ENCODE measurements around the gene KLHL30. TPM values are rescaled to one million over a fixed set of nuclear protein-coding genes. Genes with fewer than 3 reads are reported as not detected.

KLHL30 gene, protein sequence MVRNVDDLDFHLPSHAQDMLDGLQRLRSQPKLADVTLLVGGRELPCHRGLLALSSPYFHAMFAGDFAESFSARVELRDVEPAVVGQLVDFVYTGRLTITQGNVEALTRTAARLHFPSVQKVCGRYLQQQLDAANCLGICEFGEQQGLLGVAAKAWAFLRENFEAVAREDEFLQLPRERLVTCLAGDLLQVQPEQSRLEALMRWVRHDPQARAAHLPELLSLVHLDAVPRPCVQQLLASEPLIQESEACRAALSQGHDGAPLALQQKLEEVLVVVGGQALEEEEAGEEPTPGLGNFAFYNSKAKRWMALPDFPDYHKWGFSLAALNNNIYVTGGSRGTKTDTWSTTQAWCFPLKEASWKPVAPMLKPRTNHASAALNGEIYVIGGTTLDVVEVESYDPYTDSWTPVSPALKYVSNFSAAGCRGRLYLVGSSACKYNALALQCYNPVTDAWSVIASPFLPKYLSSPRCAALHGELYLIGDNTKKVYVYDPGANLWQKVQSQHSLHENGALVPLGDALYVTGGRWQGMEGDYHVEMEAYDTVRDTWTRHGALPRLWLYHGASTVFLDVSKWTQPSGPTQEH
- total RNA-seq: not detected

DNA sequence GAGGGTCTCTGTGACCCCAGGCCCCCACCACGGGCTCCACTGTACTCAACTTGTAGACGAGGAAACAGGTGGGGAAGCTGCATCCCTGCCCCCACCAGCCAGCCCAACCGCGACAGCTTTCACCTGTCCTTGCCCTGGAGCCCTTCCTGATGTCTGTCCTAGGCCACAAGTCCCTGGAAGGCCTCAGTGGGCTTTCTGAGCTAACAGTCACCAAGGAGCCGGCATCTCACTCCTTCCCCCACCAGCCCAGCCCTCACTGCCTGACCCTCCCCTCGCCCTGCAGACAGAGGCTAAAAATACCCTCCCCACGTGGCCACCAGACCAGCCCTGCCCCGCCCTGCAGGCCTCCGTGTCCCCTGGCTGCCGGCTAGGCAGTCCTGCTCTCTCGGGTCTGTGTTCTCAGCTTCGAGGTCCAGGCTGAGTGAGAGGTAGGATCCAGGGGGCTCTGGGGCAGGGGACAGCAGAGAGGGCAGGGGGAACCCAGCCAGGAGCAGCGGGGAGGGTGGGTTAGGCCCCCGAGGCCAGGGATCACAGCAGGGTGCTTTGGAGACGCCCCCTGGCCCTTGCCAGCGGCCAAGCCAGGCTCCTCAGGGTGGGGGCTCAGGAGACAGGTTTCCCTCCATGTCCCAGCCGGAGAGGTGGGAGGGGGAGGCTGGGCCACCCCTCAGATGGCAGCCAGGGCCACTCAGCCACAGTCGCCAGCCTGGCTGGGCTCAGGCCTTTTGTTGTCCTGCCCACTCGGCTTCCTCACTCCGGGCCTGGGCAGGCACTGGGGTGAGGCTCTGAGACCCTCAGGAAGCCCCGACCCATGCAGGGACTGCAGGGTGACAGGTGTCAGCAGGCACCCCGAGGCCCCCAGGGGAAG lies at the start of gene KLHL30:
Gene KLHL30, plus strand, starts transcription at position 338 of the 865 bp plus-strand sequence. CDS start 2,087 bp downstream, outside the sequence.
- no peak within 1 kb of the TSS for H3K4me3 ChIP-seq (ENCODE audit: low read length)
- H3K9me3 ChIP-seq (ENCODE audit: low read depth, low read length): no peaks in the 10 kb centered on the region
- peaks cover 32% of the 10 kb centered on the region for H3K4me1 ChIP-seq (ENCODE audit: insufficient read depth, low read length)

DNA sequence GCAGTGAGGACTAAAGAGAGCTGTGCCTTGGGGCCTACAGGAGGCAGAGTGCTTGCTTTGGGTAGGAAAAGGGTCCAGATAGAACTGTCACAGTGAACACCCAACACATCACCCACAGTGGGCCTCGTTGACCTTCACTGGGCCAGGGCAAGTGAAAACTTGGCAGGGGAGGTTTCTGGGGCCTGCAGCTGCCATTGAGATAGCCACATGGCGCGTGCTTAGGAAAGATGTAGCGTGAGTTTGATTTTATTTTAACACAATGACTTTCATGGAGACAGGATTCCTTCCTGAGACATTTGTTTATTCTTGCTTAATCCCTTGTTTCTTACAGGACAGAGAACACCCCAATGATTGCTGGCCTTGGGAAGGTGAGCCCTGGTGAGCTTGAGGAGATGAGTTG lies 47.6 kb upstream of the KLHL30 start:
- H3K4me1 ChIP-seq (ENCODE audit: insufficient read depth, low read length): peaks cover 16% of the 10 kb centered on the region
- no peaks in the 10 kb centered on the region for H3K9me3 ChIP-seq (ENCODE audit: low read depth, low read length)
- no peak overlapping the region for H3K4me3 ChIP-seq (ENCODE audit: low read length)
- H3K27me3 ChIP-seq (ENCODE audit: insufficient read depth, low read length): no peaks in the 10 kb centered on the region

More for the DNA sequence above, at the start of gene KLHL30:
- H3K27me3 ChIP-seq (ENCODE audit: insufficient read depth, low read length): no peaks in the 10 kb centered on the region

DNA sequence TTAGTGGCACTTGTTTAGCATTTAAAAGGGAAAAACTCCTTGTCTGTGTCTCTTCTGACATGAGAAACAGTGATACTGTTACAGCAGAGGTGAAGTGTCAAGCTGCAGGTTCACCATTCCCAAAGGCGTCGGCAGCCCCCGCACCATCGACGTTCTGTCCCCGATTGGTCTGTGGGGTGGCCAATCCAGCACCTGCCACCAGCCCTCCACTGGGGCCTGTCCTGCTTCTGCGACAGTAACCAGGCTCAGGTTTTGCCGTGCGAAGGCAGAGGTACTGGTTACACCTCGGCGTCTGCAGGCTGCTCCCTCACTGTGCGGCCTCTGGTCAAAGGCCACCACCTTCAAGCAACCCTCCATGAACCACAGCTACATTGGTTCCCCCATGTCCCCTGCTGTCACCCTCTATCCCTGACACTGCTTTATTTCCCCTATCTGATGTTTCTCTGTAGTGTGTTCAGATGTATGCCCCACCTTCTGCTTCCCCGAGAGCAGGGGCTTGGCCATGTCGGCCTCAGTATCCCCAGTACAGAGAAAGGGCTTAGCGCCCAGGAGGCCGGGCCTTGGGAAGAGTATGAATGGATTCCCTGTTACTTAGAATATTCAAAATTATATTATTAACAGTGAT lies 46.9 kb upstream of the KLHL30 start:
- Histone ChIP-seq H3K4me3 (ENCODE audit: low read length) (no peak overlapping the region), H3K4me1 (ENCODE audit: insufficient read depth, low read length) (peaks cover 16% of the 10 kb centered on the region), H3K27me3 (ENCODE audit: insufficient read depth, low read length) (no peaks in the 10 kb centered on the region), H3K9me3 (ENCODE audit: low read depth, low read length) (no peaks in the 10 kb centered on the region)

DNA sequence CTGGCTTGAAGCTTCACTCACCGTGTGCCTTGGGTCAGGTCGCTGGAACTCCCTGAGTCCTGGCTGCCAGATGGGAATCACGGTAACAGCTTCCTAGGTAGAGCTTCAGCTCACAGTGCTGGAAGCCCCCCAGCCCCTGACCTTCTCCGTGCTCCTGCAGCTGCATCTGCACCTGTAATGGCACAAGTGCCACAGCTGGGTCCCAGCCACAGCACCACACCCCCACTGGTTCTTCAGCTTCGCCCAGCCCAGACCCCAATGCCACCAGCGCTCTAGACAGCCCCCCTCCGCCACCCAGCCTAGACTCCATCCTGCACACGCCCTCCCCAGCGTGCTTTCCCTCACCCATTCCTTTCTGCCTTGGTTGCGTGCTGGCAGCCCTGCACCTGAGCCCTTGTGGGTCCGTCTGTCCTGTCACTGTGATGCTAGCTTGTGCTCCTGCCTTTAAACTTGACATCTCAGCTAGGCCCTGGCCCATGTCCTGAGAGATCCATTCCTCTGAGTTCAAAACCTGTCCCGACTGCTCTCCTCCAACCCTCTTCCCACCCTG lies 45.9 kb upstream of the KLHL30 start:
- H3K9me3 ChIP-seq (ENCODE audit: low read depth, low read length): no peaks in the 10 kb centered on the region
- peaks cover 6% of the 10 kb centered on the region for H3K4me1 ChIP-seq (ENCODE audit: insufficient read depth, low read length)
- no peak overlapping the region for H3K4me3 ChIP-seq (ENCODE audit: low read length)
- H3K27me3 ChIP-seq (ENCODE audit: insufficient read depth, low read length): no peaks in the 10 kb centered on the region

DNA sequence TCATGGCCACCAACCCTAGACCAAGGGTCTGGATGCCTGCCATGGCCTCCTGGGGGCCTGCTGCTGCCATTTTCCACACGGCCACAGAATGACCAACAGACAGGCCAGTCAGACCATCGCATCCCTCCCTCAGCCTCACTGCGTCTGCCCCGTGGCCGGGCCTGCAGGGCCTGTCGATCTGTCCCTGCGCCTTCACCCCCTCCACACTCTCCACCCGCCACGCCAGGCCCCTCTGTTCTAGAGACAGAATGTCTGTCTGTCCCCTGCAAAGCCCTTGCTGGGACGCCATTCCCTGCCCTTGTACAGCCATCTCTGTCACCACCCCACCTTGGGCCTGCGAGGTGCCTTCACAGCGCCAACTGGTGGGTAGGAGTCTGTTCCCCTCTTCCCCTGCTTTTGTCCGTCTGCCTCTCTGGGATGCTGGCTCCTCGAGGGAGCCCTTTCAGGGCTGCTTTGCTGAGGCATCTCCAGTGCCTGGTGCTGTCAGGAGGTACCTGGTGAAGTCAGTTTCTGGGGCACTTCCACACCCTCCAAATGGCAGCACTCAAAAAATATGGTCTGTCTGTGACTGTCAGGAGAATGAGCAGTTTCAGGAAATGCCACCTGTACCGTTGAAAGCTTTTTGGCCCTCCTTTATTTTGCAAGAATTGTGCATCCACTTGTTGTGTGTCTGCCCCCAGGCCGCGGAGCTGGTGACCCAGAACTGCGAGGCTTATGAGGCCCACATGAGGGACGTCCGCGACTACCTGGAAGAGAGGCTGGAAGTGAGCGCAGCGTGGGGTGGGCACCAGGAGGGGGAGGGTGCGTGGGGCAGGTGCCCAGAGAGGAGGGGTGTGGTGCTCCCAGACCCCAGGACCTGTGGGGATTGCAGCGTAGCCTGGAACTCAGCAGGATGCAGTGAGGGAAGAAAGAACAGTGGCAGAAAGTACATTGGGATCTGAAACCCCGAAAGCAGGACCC lies 45.0 kb upstream of the KLHL30 start:
- Histone ChIP-seq H3K27me3 (ENCODE audit: insufficient read depth, low read length) (no peaks in the 10 kb centered on the region), H3K4me1 (ENCODE audit: insufficient read depth, low read length) (no peaks in the 10 kb centered on the region), H3K4me3 (ENCODE audit: low read length) (no peak overlapping the region), H3K9me3 (ENCODE audit: low read depth, low read length) (no peaks in the 10 kb centered on the region)

DNA sequence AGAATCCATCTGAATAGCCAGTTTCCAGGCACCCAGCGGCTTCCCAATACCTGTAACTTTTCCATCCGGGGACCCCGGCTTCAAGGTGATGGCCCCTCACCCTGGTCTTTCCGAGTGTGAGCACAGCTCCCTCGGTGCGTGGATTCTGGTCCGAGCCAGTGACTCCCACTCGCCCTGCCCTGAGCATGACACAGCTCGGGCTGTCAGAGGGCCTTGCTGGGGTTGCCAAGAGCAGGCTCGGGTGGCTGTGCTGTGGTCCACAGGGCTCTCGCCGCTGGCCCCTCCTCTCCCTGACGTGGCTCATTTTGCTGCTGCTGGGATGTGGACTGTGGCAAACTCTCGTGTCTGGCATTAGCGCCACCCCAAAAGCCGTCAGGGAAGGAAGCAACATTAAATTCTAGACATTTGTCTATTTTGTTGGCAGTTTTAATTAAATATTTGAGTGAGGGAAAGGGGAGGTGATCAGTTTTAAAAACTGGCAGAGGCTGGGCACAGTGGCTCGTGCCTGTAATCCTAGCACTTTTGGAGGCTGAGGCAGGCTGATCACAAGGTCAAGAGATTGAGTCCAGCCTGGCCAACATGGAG lies 43.9 kb upstream of the KLHL30 start:
- H3K4me1 ChIP-seq (ENCODE audit: insufficient read depth, low read length): peaks cover 10% of the 10 kb centered on the region
- H3K27me3 ChIP-seq (ENCODE audit: insufficient read depth, low read length): no peaks in the 10 kb centered on the region
- H3K9me3 ChIP-seq (ENCODE audit: low read depth, low read length): no peaks in the 10 kb centered on the region
- no peak overlapping the region for H3K4me3 ChIP-seq (ENCODE audit: low read length)

DNA sequence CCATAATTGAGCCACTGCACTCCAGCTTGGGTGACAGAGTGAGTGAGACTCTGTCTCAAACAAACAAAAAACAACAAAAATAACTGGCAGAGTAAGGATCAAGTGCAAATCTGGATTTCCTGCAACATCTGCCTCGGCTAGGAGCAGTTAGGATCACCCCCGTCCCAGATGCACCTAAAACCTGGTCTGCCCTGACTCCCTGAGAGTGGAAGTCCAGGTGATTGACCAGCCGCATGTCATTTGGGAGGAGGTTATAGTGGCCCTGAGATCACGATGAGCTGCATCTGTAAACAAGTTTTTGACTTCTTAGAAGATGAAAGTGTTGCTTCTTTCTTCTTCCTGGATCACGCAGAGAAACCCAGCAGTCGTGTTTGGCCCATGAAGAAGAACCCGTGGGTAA lies 43.3 kb upstream of the KLHL30 start:
- H3K9me3 ChIP-seq (ENCODE audit: low read depth, low read length): no peaks in the 10 kb centered on the region
- peaks cover 13% of the 10 kb centered on the region for H3K4me1 ChIP-seq (ENCODE audit: insufficient read depth, low read length)
- no peaks in the 10 kb centered on the region for H3K27me3 ChIP-seq (ENCODE audit: insufficient read depth, low read length)
- no peak overlapping the region for H3K4me3 ChIP-seq (ENCODE audit: low read length)

DNA sequence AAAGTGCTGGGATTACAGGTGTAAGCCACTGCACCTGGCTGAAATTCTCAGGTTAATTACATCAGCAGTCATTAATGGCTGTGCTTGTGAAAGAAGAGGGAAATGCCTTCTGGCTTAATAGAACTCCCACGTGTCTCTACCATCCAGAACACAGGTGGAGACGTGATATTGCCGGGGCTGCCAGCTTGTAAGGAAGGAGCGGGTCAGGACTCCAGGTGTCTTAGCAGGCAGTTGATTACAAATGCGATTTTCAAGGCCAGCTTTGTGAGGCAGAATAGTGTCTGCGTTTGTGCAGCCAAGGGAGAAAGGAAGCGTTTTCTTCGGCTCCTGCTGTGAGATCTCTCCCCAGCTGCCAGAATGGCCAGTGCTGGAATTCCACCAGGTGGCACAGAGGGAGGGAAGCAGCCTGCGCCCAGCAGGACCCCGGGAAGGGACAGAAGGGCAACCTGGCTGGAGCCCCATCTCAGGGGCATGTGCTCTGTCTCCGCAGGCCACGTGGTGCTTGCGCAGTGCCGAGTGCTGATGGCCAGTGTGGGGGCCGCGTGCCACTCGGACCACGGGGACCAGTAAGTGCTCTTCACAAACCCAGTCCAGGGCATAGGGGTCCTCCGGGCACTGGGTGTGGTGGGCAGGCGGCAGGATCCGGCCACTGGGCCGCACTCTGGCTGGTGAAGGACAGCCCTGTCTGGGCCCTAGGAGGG lies 42.0 kb upstream of the KLHL30 start:
- Histone ChIP-seq H3K4me3 (ENCODE audit: low read length) (no peak overlapping the region), H3K9me3 (ENCODE audit: low read depth, low read length) (no peaks in the 10 kb centered on the region), H3K4me1 (ENCODE audit: insufficient read depth, low read length) (peaks cover 13% of the 10 kb centered on the region), H3K27me3 (ENCODE audit: insufficient read depth, low read length) (no peaks in the 10 kb centered on the region)

DNA sequence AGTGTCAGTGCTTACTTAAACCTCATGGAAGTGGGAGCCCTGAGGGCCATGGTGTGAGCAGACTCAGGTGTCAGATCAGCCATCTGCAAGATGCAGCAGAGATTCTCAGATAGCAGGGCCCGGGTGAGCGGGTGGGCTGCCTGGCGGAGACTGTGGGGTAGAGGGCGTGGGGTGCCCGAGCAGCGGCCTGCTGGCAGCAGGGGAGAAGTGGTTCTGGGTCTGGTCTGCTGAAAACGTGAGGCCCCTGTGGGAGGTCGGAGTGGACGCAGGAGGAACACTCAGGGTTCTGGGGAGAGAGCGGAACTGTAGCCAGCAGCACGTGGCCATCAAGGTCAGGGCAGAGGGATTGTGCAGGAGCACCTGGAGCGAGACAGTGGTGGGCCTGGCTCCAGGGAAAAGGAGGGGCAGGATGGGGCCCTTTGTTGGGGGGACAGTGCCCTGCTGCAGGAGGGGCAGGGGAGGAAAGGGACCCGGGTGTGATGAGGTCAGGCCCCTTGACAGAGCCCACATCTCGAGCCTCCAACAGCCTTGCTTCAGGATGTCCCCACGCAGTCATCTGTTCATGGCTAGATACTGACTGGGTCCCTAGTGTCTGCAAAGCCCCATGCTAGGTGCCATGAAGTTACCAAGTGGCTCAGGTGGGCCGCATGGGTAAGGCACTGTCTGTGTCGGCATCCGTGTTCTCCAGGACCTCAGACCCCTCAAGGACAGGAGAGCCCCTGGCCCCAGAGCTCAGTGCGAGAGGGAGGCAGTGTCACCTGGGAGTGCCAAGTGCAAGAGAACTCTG lies 41.1 kb upstream of the KLHL30 start:
- H3K4me1 ChIP-seq (ENCODE audit: insufficient read depth, low read length): peaks cover 13% of the 10 kb centered on the region
- H3K4me3 ChIP-seq (ENCODE audit: low read length): no peak overlapping the region
- H3K27me3 ChIP-seq (ENCODE audit: insufficient read depth, low read length): no peaks in the 10 kb centered on the region
- H3K9me3 ChIP-seq (ENCODE audit: low read depth, low read length): no peaks in the 10 kb centered on the region

DNA sequence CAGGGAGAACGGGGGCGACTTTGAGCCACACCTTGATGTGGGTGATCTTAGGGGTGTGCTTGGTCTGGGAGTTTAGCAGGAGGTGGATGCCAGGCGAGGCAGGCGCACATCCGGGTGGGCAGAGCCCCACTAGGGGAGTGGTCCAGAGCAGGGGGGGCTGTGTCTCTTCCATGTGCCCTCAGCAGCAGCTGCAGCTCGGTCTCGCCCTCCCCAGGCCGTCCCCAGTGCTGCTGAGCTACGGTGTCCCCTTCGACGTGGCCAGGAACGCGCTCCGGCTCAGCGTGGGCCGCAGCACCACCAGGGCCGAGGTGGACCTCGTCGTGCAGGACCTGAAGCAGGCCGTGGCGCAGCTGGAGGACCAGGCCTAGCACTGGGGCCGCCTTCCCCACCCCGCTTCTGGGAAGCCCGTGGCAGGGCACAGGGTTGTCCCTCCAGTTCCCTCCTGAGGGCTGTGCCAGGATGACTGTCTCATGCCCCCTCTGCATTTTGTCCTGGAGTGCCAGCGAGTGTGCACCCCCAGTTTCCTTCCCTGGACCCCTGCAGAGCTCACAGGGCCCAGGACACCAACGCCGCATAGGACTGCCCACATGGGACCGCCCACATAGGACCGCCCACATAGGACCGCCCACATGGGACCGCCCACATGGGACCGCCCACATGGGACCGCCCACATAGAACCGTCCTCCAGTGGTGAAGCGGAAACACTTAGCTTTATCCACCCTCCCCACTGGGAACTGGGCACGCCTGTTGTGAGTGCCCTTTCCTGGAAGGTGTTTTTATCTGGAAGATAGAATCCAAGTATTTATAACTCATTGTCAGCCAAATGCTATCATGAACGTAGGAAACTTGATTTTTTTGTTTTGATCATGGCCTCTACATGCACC lies 40.2 kb upstream of the KLHL30 start:
- no peaks in the 10 kb centered on the region for H3K9me3 ChIP-seq (ENCODE audit: low read depth, low read length)
- H3K4me3 ChIP-seq (ENCODE audit: low read length): no peak overlapping the region
- peaks cover 13% of the 10 kb centered on the region for H3K4me1 ChIP-seq (ENCODE audit: insufficient read depth, low read length)
- H3K27me3 ChIP-seq (ENCODE audit: insufficient read depth, low read length): no peaks in the 10 kb centered on the region

DNA sequence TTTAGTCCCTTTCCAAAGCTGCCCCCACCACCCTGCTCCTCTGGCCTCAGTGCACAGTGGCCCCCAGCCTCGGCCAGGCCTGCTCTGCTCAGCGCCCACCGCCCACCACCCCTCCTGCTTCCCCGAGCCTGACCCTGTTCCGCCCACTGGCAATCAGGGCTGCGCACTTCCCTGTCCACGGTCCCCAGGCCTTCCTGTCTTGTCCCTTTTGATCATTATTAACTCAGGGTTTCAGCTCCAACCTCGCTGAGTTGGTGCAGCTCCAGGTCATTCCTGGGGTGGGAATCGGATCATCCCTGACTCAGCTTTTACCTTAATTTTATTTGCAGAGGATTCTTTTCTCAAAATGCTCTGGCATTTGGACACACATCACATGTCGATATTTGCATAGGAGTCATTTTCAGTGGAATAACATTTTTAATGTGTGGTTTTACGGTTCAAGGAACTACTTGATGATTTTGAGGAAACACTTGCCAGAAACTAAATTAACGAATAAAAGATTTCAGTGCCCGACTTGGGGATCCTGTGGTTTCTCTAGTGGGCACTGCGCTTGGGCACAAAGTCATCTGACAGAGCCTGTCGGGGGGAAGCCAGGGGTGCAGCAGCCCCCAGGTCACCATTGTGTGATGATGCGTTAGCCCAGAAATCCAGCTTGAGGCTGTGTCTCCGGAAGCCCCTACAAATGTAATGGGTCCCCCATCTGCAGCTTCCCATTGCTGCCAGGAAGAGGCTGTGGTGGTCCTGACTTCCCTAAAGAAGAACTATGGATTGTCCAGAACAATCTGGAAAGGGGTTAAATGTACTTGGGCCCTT lies 39.4 kb upstream of the KLHL30 start:
- H3K4me3 ChIP-seq (ENCODE audit: low read length): no peak overlapping the region
- H3K9me3 ChIP-seq (ENCODE audit: low read depth, low read length): no peaks in the 10 kb centered on the region
- peaks cover 13% of the 10 kb centered on the region for H3K4me1 ChIP-seq (ENCODE audit: insufficient read depth, low read length)
- H3K27me3 ChIP-seq (ENCODE audit: insufficient read depth, low read length): no peaks in the 10 kb centered on the region

All from mononuclear cell (primary cell).